ENCODE results near the gene RHOU.
"Not testable (repeated sequence)": the region's sequence is repeated elsewhere in the genome, so short reads cannot be mapped to it uniquely, and the experiment has no call there.

The RHOU gene

GRCh38 chr1:228734881-228735801, at the start of gene RHOU:
Gene RHOU, plus strand, starts transcription at chr1:228735479. Its CDS starts 264 bp downstream, at chr1:228735743.
- peak; percentile 13 to 54 (median 37) for DNase-seq (ENCODE audit: low read depth in 3 of 3)

- no peak for DNase-seq (ENCODE audit: low read depth in 3 of 3)
Observed at GRCh38 chr1:228687587-228687986, 47.7 kb upstream of the RHOU start.

- DNase-seq (ENCODE audit: low read depth in 3 of 3) = no peak
Observed at GRCh38 chr1:228689255-228689654, 46.0 kb upstream of the RHOU start.

GRCh38 chr1:228691211-228691610, 44.1 kb upstream of the RHOU start:
- no peak for DNase-seq (ENCODE audit: low read depth in 3 of 3)

GRCh38 chr1:228691926-228692325, 43.4 kb upstream of the RHOU start:
- DNase-seq (ENCODE audit: low read depth in 3 of 3) = no peak

- not testable (repeated sequence) for DNase-seq (ENCODE audit: low read depth in 3 of 3)
Observed at GRCh38 chr1:228694447-228694846, 40.8 kb upstream of the RHOU start.

- DNase-seq (ENCODE audit: low read depth in 3 of 3) = no peak
Observed at GRCh38 chr1:228695015-228695955, 40.0 kb upstream of the RHOU start.

- DNase-seq (ENCODE audit: low read depth in 3 of 3) = no peak
Observed at GRCh38 chr1:228697207-228698016, 37.9 kb upstream of the RHOU start.

- DNase-seq (ENCODE audit: low read depth in 3 of 3) = no peak
Observed at GRCh38 chr1:228698017-228698329, 37.3 kb upstream of the RHOU start.

- no peak for DNase-seq (ENCODE audit: low read depth in 3 of 3)
Observed at GRCh38 chr1:228702433-228702832, 32.8 kb upstream of the RHOU start.

GRCh38 chr1:228706305-228706704, 29.0 kb upstream of the RHOU start:
- DNase-seq (ENCODE audit: low read depth in 3 of 3) = no peak

GRCh38 chr1:228717081-228717480, 18.2 kb upstream of the RHOU start:
- DNase-seq (ENCODE audit: low read depth in 3 of 3) = no peak

GRCh38 chr1:228721407-228721806, 13.9 kb upstream of the RHOU start:
- DNase-seq (ENCODE audit: low read depth in 3 of 3) = no peak

- DNase-seq (ENCODE audit: low read depth in 3 of 3) = no peak
Observed at GRCh38 chr1:228723287-228723686, 12.0 kb upstream of the RHOU start.

- no peak for DNase-seq (ENCODE audit: low read depth in 3 of 3)
Observed at GRCh38 chr1:228723921-228724320, 11.4 kb upstream of the RHOU start.

- no peak for DNase-seq (ENCODE audit: low read depth in 3 of 3)
Observed at GRCh38 chr1:228725178-228725577, 10.1 kb upstream of the RHOU start.

- DNase-seq (ENCODE audit: low read depth in 3 of 3) = no peak
Observed at GRCh38 chr1:228727681-228728171, 7.6 kb upstream of the RHOU start.

GRCh38 chr1:228732426-228732825, 2.9 kb upstream of the RHOU start:
- no peak for DNase-seq (ENCODE audit: low read depth in 3 of 3)

- no peak for DNase-seq (ENCODE audit: low read depth in 3 of 3)
Observed at GRCh38 chr1:228733576-228733975, 1.7 kb upstream of the RHOU start.

GRCh38 chr1:228735871-228736586, 750 bp downstream of the RHOU start:
- DNase-seq (ENCODE audit: low read depth in 3 of 3) = no peak

Measured in stimulated activated CD4-positive, alpha-beta T cell treated with anti-CD3 and anti-CD28 coated beads, TNF-alpha, amount 100 ng/mL, for 48 hours (primary cell).